HG02840 (cell line): ENCODE results near the gene ATP13A3.
"Not testable (repeated sequence)": the region's sequence is repeated elsewhere in the genome, so short reads cannot be mapped to it uniquely, and the experiment has no call there.

Experiments used
- ATAC-seq: cut with Tn5 transposase; IDR thresholded peaks from one replicate; pipeline ENCODE4 v1.9.1; 2021; ENCODE audit warnings: mild to moderate bottlenecking, moderate library complexity, moderate number of reproducible peaks; ENCODE audit not compliant: unreplicated experiment, low FRiP score

Gene ATP13A3

GRCh38 chr3:194486540-194487288 is at the start of gene ATP13A3:
Gene ATP13A3 (minus strand): TSS chr3:194487002. CDS start chr3:194462190, 24,812 bp downstream.
- ATAC-seq: peak; percentile 64

DNA sequence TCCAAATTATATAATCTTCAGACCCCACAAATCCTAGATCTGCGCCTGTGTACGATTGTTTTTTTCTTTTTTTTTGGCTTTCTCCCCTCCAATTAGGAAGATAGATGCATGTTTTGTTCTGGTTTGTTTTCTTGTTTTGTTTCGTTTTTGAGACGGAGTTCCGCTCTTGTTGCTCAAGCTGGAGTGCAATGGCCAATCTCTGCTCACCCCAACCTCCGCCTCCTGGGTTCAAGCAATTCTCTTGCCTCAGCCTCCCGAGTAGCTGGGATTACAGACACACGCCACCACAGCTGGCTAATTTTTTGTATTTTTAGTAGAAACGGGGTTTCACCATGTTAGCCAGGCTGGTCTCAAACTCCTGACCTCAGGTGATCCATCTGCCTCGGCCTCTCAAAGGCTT is 48.4 kb upstream of the ATP13A3 start:
- not testable (repeated sequence) for ATAC-seq

GRCh38 chr3:194534243-194534642 is 47.4 kb upstream of the ATP13A3 start:
- no peak for ATAC-seq

DNA sequence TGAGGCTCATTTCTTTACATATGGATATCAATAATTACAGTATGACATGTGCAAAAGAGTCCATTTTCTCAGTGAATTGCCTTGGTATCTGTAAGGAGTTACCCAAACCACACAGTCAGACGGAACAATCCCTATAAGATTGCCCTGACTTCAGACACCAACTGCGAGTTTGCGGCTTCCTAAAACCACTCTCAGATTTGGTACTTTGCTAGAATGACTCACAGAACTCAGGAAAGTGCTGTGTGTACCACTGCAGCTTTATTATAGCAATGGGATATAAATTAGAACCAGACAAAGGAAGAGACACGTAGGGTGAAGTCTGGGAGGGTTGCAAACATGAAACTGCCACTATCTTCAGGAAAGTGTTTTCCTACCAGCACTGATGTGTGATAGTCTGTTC is 45.8 kb upstream of the ATP13A3 start:
- ATAC-seq: no peak

- no peak for ATAC-seq
Measured at GRCh38 chr3:194527726-194528125, 40.9 kb upstream of the ATP13A3 start.

DNA sequence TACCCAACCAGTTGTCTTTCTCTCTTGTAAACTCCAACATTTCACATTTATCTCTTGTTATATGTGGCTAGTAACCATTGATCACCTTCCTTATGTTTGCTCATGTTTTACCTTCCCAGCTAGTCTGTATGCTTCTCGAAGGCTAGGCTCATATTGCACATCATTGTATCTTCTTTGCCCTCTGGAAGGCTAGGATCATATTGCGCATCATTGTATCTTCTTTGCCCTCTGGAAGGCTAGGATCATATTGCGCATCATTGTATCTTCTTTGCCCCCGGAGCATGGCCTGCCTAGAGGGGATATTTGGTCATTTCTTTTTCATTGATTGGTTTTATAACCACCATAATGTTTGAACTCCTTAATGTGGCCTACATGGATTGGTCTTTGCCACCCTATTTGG is 39.4 kb upstream of the ATP13A3 start:
- no peak for ATAC-seq

DNA sequence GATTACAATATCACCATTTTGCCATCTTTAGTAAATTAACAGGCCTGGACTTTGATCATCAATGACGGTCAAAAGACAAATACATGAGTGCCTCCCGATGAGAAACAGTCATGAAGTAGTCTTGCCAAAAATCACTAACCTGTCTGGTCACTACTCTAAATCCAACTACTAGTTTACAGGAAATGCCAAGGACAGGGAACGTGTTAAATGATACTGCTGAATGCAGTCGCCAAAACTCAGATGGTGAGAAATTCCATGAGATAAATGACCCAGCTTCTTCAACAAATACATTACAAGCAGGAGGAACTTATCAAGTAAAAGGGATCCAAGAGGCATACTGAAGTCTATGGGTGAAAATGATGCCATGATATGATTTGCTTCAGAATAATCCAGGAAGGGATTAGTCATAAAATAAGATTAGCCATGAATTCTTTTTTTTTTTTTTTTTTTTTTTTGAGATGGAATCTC is 35.8 kb upstream of the ATP13A3 start:
- no peak for ATAC-seq

GRCh38 chr3:194521510-194522260 is 34.9 kb upstream of the ATP13A3 start:
- ATAC-seq: no peak

DNA sequence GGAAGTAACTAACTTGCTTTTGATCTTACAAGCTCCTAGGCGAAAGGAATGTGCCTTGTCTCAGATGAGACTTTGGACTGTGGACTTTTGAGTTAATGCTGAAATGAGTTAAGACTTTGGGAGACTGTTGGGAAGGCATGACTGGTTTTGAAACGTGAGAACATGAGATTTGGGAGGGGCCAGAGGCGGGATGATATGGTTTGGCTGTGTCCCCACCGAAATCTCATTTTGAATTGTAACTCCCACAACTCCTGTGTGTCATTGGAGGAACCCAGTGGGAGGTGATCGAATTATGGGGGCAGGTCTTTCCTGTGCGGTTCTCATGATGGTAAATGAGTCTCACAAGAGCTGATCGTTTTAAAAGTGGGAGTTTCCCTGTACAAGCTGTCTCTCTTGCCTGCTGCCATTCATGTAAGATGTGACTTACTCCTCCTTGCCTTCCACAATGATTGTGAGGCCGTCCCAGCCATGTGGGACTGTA is 33.9 kb upstream of the ATP13A3 start:
- not testable (repeated sequence) for ATAC-seq

DNA sequence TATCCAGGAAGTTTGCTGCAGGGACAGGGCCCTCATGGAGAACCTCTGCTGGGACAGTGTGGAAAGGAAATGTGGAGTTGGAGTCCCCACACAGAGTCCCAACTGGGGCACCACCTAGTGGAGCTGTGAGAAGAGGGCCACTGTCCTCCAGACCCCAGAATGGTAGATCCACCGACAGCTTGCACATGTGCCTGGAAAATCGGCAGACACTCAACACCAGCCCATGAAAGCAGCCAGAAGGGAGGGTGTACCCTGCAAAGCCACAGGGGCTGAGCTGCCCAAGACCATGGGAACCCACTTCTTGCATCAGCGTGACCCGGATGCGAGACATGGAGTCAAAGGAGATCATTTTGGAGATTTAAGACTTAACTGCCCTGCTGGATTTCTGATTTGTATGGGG is 33.4 kb upstream of the ATP13A3 start:
- not testable (repeated sequence) for ATAC-seq

DNA sequence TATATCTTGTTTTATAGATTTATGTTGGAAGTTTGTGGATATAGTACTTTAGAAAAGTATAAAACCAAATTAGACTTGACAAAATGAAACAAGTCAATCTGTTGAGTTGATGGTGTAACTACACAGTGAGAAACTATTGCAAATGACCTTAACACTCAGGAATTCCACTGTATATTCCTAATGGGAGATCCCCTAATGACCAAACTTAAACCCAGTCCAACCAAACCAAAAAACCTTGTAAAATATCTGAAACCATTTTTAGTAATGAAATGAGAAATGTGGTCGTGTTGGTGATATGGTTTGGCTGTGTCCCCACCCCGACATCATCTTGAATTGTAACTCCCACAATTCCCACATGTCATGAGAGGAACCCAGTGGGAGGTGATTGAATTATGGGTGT is 31.9 kb upstream of the ATP13A3 start:
- ATAC-seq: no peak

- ATAC-seq: no peak
Measured at GRCh38 chr3:194517333-194517732, 30.5 kb upstream of the ATP13A3 start.

DNA sequence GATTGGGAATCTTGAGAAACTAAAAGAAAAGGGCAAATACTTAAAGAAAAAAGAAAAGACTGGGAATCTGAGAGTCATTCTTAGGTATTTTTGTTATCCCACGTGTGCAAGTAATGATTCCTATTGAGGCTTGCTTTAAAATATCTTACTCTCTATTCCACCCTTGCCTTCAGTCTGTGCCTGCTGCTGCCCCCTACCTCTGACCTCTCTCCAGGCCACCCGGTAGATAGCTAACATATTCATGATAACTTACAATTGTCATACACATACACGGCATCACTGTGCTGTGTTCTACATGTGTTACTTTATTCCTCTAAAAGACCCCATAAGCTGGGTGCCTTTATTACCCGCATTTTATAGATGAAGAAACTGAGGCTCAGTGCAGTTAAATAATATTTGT is 27.8 kb upstream of the ATP13A3 start:
- ATAC-seq: no peak

DNA sequence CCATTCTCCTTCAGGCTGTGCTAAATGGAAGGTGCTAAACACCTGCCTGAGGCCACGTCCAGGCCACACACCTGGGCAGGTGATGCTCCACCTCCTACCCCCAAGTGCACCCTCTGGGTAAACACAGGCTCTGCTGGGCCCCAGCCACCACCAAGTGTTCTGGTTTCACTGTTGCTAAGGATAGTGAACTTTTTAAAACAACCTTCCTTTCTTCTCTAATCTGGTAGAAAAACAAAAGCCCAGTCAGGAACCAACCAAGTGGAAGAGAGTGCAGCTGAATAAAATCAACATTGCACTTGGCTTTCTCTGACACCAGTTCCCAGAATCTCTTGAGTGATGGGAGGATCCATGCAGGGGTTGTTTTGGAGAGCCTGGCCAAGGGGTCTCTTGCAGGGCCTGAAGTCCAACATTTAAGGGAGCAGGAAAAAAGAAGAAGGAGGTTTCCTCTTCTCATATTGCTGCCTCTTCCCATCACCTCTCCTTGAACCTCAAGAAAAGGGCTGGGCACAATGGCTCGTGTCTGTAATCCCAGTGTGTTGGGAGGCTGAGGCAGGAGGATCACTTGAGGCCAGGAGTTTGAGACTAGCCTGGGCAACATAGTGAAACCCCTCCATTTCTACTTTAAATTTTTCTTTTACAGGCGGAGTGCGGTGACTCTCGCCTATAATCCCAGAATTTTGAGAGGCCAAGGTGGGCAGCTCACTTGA is 26.2 kb upstream of the ATP13A3 start:
- no peak for ATAC-seq

GRCh38 chr3:194508491-194509453 is 22.0 kb upstream of the ATP13A3 start:
- ATAC-seq: no peak

DNA sequence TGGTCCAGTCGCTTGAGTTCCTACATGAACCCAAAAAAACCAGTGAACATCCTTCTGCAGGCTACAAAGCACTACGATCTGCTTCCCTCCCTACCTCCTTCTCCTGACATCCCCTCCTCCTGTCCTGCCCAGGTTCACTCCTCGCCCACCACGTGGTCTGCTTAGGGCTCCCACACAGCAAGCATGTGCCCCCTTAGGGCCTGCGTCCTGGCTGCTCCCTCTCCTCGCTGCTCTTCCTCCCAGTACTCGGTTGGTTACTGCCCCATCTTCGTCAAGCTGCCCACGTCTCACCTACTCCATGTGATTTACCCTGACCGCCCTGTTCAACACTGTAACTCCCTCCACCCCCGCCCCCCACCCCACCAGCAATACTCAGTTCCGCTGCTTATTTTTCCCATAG is 20.8 kb upstream of the ATP13A3 start:
- ATAC-seq: no peak

DNA sequence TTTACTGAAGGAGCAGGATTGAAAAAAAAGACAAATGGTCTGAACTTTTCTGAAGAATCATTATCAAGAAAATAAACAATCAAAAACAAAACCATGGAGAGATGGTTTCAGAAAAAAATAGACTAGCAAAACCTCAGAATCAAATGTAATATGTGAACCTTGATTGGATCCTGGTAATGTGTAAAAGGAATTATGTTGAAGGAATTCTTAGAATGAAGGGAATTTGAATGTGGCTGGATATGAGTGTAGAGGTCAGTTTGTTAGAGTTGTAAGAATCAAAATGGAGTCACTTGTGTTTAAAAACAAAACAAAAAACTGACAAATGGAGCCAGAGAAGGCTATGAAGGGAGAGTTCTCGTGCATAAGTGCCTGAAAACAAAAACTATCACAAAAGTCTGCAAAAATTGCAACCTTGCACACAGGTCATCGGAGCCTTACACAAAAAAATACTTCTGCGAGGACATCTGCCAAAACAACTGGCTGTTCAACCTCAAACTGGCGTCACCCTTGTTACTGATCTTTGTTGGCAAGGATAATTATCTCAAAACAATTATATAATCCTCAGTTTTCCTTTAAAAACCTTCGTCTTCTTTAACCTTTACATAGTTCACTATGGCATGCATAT is 19.1 kb upstream of the ATP13A3 start:
- no peak for ATAC-seq

DNA sequence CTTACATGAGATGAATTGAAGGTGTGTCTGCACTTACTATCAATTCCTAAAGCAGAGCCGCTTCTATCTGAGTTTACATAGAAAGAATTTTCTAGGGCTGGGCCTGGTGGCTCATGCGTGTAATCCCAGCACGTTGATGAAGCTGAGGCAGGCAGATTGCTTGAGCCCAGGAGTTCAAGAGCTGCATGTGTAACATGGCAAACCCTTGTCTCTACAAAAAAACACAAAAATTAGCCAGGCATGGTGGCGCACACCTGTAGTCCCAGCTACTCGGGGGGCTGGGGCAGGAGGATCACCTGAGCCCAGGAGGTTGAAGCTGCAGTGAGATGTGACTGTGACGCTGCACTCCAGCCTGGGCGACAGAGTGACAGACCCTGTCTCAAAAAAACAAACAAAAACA is 18.1 kb upstream of the ATP13A3 start:
- no peak for ATAC-seq

- ATAC-seq: no peak
Measured at GRCh38 chr3:194504146-194504545, 17.3 kb upstream of the ATP13A3 start.
